Smooth muscle cell (in vitro differentiated cells): ENCODE measurements around the gene GXYLT1. TPM values are rescaled to one million over a fixed set of nuclear protein-coding genes. Genes with fewer than 3 reads are reported as not detected.

Experiments used
- DNase-seq: peaks from one replicate; lab custom pipeline; 2025; ENCODE audit not compliant: unreplicated experiment; lab: John Stamatoyannopoulos, UW
- H2AFZ ChIP-seq: fragments of 200-600 bp; sonication (generic); 2 replicates; pipeline ENCODE4 v1.6.0; 2016; ENCODE audit warnings: antibody characterized with exemption, low read depth, mild to moderate bottlenecking
- H3F3A ChIP-seq: fragments of 200-600 bp; sonication (generic); 2 replicates; pipeline ENCODE4 v1.6.0; 2017; ENCODE audit warnings: antibody characterized with exemption, low read depth
- H3K27ac ChIP-seq: fragments of 200-600 bp; sonication (generic); 2 replicates; pipeline ENCODE4 v1.5.1; 2016; ENCODE audit warnings: low read depth, mild to moderate bottlenecking
- H3K27me3 ChIP-seq: fragments of 200-600 bp; sonication (generic); 2 replicates; pipeline ENCODE4 v1.6.1; 2016; ENCODE audit warnings: low read depth, mild to moderate bottlenecking
- H3K36me3 ChIP-seq: fragments of 200-600 bp; sonication (generic); 2 replicates; pipeline ENCODE4 v1.5.1; 2016; ENCODE audit warnings: low read depth
- H3K4me1 ChIP-seq: fragments of 200-600 bp; sonication (generic); 2 replicates; pipeline ENCODE4 v1.5.1; 2016; ENCODE audit warnings: low read depth
- H3K4me2 ChIP-seq: fragments of 200-600 bp; sonication (generic); 2 replicates; pipeline ENCODE4 v1.6.0; 2016; ENCODE audit warnings: mild to moderate bottlenecking
- H3K4me3 ChIP-seq: fragments of 200-600 bp; sonication (generic); 2 replicates; pipeline ENCODE4 v1.5.1; 2016; ENCODE audit warnings: mild to moderate bottlenecking
- H3K79me2 ChIP-seq: fragments of 200-600 bp; sonication (generic); 2 replicates; pipeline ENCODE4 v1.6.0; 2016; ENCODE audit warnings: low read depth, mild to moderate bottlenecking
- H3K9ac ChIP-seq: fragments of 200-600 bp; sonication (generic); 2 replicates; pipeline ENCODE4 v1.6.0; 2016; ENCODE audit warnings: low read depth
- H3K9me3 ChIP-seq: fragments of 200-600 bp; sonication (generic); replicated peaks from 2 replicates; pipeline ENCODE4 v1.5.1; 2016; ENCODE audit warnings: low read depth
- H4K20me1 ChIP-seq: fragments of 200-600 bp; sonication (generic); 2 replicates; pipeline ENCODE4 v1.6.0; 2016; ENCODE audit warnings: low read depth
- WGBS: methylation state at CpG from one replicate; pipeline ENCODE4 v1.1.7; 2016; ENCODE audit warnings: low lambda C conversion rate; 5-methylcytosine and 5-hydroxymethylcytosine counted together
- polyA plus RNA-seq: library from polyadenylated mRNA; unstranded; fragments of >200 nt; fragmentation: Nextera tagmentation; extraction: Ambion mirVana; gene quantifications from 2 replicates; pipeline ENCODE4 v1.2.1, GENCODE V29; 2016
- total RNA-seq: library from RNA; depleted of rRNA; stranded (reverse); fragments of >200 nt; gene quantifications from 2 replicates; pipeline ENCODE4 v1.2.3, GENCODE V29; 2014
- TF ChIP-seq, protein P1 (sequence below): fragments of 200-600 bp; sonication (generic); IDR thresholded peaks from 2 replicates; pipeline ENCODE4 v1.5.1; 2017; ENCODE audit warnings: borderline replicate concordance, mild to moderate bottlenecking, antibody characterized with exemption; ENCODE audit not compliant: insufficient read depth, poor library complexity, severe bottlenecking

The GXYLT1 gene
- total and polyA plus RNA-seq, 2 experiments from 2014 or later, result 10.7 to 20.6 TPM

DNA sequence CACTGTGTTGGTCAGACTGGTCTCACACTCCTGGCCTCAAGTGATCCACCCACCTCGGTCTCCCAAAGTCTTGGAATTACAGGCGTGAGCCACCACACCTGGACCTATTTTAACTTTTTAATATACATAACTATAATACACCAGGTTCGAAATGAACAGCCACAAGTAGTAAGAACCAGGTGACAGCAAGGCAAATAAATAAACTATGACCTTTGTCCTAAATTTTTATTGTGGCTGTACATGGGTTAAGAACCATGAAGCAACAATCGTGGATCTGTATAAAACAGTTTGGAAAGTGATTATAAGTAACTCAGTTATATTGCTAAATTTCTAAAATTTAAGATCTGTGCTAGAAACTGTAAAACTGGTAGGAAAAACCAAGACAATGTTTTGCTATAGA, 41.5 kb downstream of the GXYLT1 start:
- H3K36me3 ChIP-seq, result no peaks in the 10 kb centered on the region
- no peak overlapping the region for H3K4me3 ChIP-seq
- TF ChIP-seq, protein P1, sequence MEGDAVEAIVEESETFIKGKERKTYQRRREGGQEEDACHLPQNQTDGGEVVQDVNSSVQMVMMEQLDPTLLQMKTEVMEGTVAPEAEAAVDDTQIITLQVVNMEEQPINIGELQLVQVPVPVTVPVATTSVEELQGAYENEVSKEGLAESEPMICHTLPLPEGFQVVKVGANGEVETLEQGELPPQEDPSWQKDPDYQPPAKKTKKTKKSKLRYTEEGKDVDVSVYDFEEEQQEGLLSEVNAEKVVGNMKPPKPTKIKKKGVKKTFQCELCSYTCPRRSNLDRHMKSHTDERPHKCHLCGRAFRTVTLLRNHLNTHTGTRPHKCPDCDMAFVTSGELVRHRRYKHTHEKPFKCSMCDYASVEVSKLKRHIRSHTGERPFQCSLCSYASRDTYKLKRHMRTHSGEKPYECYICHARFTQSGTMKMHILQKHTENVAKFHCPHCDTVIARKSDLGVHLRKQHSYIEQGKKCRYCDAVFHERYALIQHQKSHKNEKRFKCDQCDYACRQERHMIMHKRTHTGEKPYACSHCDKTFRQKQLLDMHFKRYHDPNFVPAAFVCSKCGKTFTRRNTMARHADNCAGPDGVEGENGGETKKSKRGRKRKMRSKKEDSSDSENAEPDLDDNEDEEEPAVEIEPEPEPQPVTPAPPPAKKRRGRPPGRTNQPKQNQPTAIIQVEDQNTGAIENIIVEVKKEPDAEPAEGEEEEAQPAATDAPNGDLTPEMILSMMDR, result no peak
- H3K27me3 ChIP-seq, result no peaks in the 10 kb centered on the region
- H4K20me1 ChIP-seq, result no peaks in the 10 kb centered on the region
- no peak overlapping the region for H3K4me2 ChIP-seq
- no peak overlapping the region for H3K27ac ChIP-seq
- WGBS, result 96% methylated on average over 4 of the region's 4 CpGs
- H3F3A ChIP-seq, result no peaks in the 10 kb centered on the region
- no peaks in the 10 kb centered on the region for H3K79me2 ChIP-seq
- no peaks in the 10 kb centered on the region for H3K4me1 ChIP-seq
- H2AFZ ChIP-seq, result no peak overlapping the region
- DNase-seq, result no peak
- no peaks in the 10 kb centered on the region for H3K9me3 ChIP-seq
- no peak overlapping the region for H3K9ac ChIP-seq

DNA sequence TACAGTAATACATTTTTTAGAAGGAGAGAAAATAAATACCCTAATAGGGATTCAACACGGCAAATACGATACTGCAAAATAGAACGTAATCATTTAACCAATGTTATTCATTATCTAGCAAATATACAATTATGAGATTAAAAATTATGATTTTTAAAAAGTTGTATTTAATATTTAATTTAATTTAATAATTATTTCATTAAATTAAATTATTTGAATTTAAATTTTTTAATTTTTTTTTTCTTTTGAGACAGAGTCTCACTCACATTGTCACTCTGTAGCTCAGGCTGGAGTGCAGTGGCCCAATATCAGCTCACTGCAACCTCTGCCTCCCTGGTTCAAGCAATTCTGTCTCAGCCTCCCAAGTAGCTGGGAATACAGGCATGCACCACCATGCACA, 42.0 kb downstream of the GXYLT1 start:
- Histone ChIP-seq H3K27me3 (no peaks in the 10 kb centered on the region), H3F3A (no peaks in the 10 kb centered on the region), H4K20me1 (no peaks in the 10 kb centered on the region), H3K79me2 (no peaks in the 10 kb centered on the region), H3K9ac (no peak overlapping the region), H3K4me2 (no peak overlapping the region), H3K36me3 (peaks cover 3% of the 10 kb centered on the region), H3K4me1 (no peaks in the 10 kb centered on the region), H3K4me3 (no peak overlapping the region), H3K27ac (no peak overlapping the region), H3K9me3 (no peaks in the 10 kb centered on the region), H2AFZ (no peak overlapping the region)
- TF ChIP-seq, protein P1, result no peak
- no peak for DNase-seq
- WGBS, result 99% methylated on average over 3 of the region's 3 CpGs

DNA sequence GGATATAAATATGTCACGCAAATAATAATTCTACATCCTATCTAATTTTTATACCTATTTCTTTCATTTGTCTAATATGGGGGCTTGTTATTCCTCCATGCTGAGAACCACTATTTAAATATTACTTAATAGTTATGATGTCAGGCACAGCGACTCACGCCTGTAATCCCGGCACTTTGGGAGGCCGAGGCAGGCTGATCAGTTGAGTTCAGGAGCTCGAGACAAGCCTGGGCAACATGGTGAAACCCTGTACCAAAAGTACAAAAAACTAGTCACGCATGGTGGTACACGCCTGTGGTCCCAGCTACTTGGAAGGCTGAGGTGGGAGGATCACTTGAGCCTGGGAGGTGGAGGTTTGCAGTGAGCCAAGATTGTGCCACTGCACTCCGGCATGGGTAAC, 45.2 kb downstream of the GXYLT1 start:
- Histone ChIP-seq H3K9me3 (no peaks in the 10 kb centered on the region), H3K27me3 (no peaks in the 10 kb centered on the region)

DNA sequence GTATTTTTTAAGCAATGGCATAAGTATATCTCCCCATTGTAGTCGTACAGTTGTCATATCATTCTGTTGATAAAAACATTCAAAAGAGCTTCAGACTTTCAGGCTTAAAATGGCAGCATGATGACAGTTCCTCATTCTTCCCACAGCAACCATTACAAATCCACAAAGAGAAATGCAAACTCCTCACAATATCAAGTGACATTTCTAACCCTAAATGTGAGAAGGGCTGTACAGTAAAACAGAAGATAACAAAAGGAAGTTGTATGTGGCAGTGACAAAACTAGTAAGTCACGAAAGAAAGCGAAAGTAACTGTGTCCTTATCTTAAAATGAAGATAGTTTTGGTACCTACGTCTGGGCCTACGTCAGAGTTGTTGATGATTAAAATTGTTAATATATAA, 46.7 kb downstream of the GXYLT1 start:
- H3K4me1 ChIP-seq, result no peaks in the 10 kb centered on the region
- H3K9me3 ChIP-seq, result no peaks in the 10 kb centered on the region
- H3K4me2 ChIP-seq, result no peak overlapping the region
- DNase-seq, result no peak
- no peaks in the 10 kb centered on the region for H3K79me2 ChIP-seq
- H3K4me3 ChIP-seq, result no peak overlapping the region
- WGBS, result 88% methylated on average over 5 of the region's 5 CpGs
- H2AFZ ChIP-seq, result no peak overlapping the region
- TF ChIP-seq, protein P1, result no peak
- no peak overlapping the region for H3K9ac ChIP-seq
- H3F3A ChIP-seq, result no peaks in the 10 kb centered on the region
- H4K20me1 ChIP-seq, result no peaks in the 10 kb centered on the region
- peaks cover 11% of the 10 kb centered on the region for H3K36me3 ChIP-seq
- H3K27ac ChIP-seq, result no peak overlapping the region
- H3K27me3 ChIP-seq, result no peaks in the 10 kb centered on the region

More for the DNA sequence above, 45.2 kb downstream of the GXYLT1 start:
- Histone ChIP-seq H3F3A (no peaks in the 10 kb centered on the region), H3K4me3 (no peak overlapping the region), H4K20me1 (no peaks in the 10 kb centered on the region), H3K9ac (no peak overlapping the region), H3K4me1 (no peaks in the 10 kb centered on the region), H3K27ac (no peak overlapping the region), H3K79me2 (no peaks in the 10 kb centered on the region), H2AFZ (no peak overlapping the region), H3K36me3 (peaks cover 11% of the 10 kb centered on the region), H3K4me2 (no peak overlapping the region)
- TF ChIP-seq, protein P1, result no peak
- no peak for DNase-seq
- 95% methylated on average over 9 of the region's 9 CpGs for WGBS
